B cell (primary cell): ENCODE data around the gene PLA2G1B.

Source experiments
- EZH2 ChIP-seq: IDR thresholded peaks from 2 replicates; pipeline ENCODE4 v1.6.1; 2012; ENCODE audit warnings: borderline replicate concordance, low read depth, mild to moderate bottlenecking, moderate library complexity, low read length; ENCODE audit not compliant: insufficient read depth, poor library complexity, severe bottlenecking
- TF ChIP-seq, protein P1 (sequence below): fragments of 200-600 bp; IDR thresholded peaks from one replicate; pipeline ENCODE4 v1.8.0; 2022; ENCODE audit warnings: antibody characterized with exemption, mild to moderate bottlenecking

- TF ChIP-seq, protein P1, sequence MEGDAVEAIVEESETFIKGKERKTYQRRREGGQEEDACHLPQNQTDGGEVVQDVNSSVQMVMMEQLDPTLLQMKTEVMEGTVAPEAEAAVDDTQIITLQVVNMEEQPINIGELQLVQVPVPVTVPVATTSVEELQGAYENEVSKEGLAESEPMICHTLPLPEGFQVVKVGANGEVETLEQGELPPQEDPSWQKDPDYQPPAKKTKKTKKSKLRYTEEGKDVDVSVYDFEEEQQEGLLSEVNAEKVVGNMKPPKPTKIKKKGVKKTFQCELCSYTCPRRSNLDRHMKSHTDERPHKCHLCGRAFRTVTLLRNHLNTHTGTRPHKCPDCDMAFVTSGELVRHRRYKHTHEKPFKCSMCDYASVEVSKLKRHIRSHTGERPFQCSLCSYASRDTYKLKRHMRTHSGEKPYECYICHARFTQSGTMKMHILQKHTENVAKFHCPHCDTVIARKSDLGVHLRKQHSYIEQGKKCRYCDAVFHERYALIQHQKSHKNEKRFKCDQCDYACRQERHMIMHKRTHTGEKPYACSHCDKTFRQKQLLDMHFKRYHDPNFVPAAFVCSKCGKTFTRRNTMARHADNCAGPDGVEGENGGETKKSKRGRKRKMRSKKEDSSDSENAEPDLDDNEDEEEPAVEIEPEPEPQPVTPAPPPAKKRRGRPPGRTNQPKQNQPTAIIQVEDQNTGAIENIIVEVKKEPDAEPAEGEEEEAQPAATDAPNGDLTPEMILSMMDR = no peak
- no peak for TF ChIP-seq EZH2
Observed at GRCh38 chr12:120357104-120357503, 29.5 kb upstream of the PLA2G1B start.
